Testis (tissue), 2 donors: ENCODE data around the gene GRAMD1B.

Source experiments
- POLR2A ChIP-seq: fragments of 450-650 bp; IDR thresholded peaks from one replicate; pipeline ENCODE4 v1.6.1; 2017; ENCODE audit warnings: antibody characterized with exemption, mild to moderate bottlenecking, moderate library complexity
- TF ChIP-seq, protein P1 (sequence below), 3 experiments: fragments of 450-650 bp in 2 of 3; fragments of 200-600 bp in 1 of 3; sonication (generic) in 1 of 3; IDR thresholded peaks; one replicate each; pipeline ENCODE4 v1.5.1; 2016 to 2019; ENCODE audit warnings: antibody characterized with exemption in 3 of 3, mild to moderate bottlenecking in 2 of 3, moderate library complexity in 1 of 3

DNA sequence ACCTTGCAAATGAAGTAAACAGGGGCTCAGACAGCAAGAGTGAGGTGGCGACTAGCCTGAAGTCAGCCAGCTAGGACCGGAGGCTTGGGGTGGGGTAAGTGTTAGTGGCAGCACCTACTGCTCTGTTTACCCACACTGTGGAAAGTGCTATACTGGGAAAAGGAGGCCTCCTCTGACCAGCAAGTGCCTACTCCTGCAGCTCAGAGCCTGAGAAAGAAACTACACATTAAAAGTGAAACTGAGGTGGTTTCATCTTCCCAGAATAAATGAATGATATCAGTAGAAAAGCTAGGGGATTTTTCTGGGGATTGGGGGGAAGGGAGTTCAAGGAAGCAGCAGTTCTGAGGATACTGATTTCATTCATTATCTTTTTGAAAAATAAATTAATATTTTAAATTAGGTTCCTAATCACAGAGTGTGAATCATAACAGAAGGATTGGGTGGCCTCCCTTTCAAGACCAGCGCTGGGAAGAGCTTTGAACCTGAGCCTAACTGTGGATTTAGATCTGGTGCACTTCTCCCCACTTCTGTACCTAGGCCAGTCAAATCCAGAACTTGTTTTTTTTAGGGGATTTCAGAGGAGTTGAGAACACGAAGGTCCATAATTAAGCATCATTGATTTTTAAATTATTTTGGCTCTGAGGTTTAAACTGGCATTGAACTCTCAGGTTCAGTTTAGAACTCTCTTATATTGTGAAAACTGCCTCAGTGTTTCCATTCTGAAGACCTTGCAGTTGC is 48.1 kb upstream of the GRAMD1B start:
- no peak for TF ChIP-seq POLR2A
- TF ChIP-seq, protein P1, sequence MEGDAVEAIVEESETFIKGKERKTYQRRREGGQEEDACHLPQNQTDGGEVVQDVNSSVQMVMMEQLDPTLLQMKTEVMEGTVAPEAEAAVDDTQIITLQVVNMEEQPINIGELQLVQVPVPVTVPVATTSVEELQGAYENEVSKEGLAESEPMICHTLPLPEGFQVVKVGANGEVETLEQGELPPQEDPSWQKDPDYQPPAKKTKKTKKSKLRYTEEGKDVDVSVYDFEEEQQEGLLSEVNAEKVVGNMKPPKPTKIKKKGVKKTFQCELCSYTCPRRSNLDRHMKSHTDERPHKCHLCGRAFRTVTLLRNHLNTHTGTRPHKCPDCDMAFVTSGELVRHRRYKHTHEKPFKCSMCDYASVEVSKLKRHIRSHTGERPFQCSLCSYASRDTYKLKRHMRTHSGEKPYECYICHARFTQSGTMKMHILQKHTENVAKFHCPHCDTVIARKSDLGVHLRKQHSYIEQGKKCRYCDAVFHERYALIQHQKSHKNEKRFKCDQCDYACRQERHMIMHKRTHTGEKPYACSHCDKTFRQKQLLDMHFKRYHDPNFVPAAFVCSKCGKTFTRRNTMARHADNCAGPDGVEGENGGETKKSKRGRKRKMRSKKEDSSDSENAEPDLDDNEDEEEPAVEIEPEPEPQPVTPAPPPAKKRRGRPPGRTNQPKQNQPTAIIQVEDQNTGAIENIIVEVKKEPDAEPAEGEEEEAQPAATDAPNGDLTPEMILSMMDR (IDR thresholded peaks at IDR 0.05) = no peak
